Lower lobe of right lung (tissue), 2 donors: ENCODE results near the gene AMN1. TPM values are rescaled to one million over a fixed set of nuclear protein-coding genes. Genes with fewer than 3 reads are reported as not detected.
"Not testable (repeated sequence)": the region's sequence is repeated elsewhere in the genome, so short reads cannot be mapped to it uniquely, and the experiment has no call there.

Experiments used
- ATAC-seq, 2 donors: fragments of 200-7000 bp; cut with Tn5 transposase; one replicate each; pipeline ENCODE4 v1.9.1; 2020 to 2022; ENCODE audit warnings: mild to moderate bottlenecking in 2 of 2, moderate library complexity in 2 of 2
- DNase-seq: peaks from one replicate; pipeline ENCODE4 v3.0.0-alpha.2; 2020
- H3K27ac ChIP-seq: fragments of 200-600 bp; one replicate; pipeline ENCODE4 v1.8.0; 2022
- H3K27me3 ChIP-seq: fragments of 200-600 bp; one replicate; pipeline ENCODE4 v1.8.0; 2022; ENCODE audit warnings: low read depth
- H3K36me3 ChIP-seq: fragments of 200-600 bp; one replicate; pipeline ENCODE4 v1.8.0; 2022; ENCODE audit warnings: mild to moderate bottlenecking
- H3K4me1 ChIP-seq: fragments of 200-600 bp; one replicate; pipeline ENCODE4 v1.8.0; 2022
- H3K4me3 ChIP-seq: fragments of 200-600 bp; one replicate; pipeline ENCODE4 v1.8.0; 2022; ENCODE audit warnings: mild to moderate bottlenecking
- H3K9me3 ChIP-seq: fragments of 200-600 bp; one replicate; pipeline ENCODE4 v1.8.0; 2022
- intact Hi-C: fragments of 100-400 bp; cut with DNase I; formaldehyde crosslinking; loops from one replicate; pipeline ENCODE4 v1.11.0; 2022
- total RNA-seq: library from RNA; stranded (reverse); fragmentation: NEBNext Ultra II Directional; extraction: Animal tissue kit (Norgen Biotek cat#: 25700); gene quantifications from one replicate; pipeline ENCODE4 v1.2.1, GENCODE V29; 2021
- TF ChIP-seq, protein P1 (sequence below): fragments of 200-600 bp; IDR thresholded peaks from one replicate; pipeline ENCODE4 v1.8.0; 2022; ENCODE audit warnings: antibody characterized with exemption, mild to moderate bottlenecking
- donor health status: DM: no; HTN: yes; CAD: no; lungs with severe emphysema.

AMN1 gene
- total RNA-seq, 1 donor from 2014 or later: 7.7 TPM

DNA sequence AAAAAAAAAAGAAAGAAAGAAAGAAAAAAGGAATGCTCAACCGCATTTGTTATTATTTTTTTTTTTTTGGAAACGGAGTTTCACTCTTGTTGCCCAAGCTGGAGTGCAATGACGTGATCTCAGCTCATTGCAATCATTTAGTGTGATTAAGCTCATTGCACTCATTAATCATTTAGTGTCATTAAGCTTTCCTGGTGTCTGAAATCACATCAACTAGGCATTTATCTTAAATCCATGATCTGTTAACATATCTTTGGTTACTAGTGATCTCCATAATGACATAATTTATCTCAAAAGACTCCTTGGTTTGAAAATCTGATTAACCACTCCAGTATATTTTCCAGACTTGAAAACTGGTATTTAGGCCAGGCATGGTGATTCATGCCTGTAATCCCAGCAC lies 43.0 kb downstream of the AMN1 start:
- Histone ChIP-seq H3K27ac (no peak overlapping the region), H3K27me3 (no peaks in the 10 kb centered on the region), H3K9me3 (peaks cover 20% of the 10 kb centered on the region), H3K4me1 (no peaks in the 10 kb centered on the region), H3K36me3 (no peaks in the 10 kb centered on the region), H3K4me3 (no peak overlapping the region)
- no peak for ATAC-seq
- no peak for DNase-seq
- TF ChIP-seq, protein P1, sequence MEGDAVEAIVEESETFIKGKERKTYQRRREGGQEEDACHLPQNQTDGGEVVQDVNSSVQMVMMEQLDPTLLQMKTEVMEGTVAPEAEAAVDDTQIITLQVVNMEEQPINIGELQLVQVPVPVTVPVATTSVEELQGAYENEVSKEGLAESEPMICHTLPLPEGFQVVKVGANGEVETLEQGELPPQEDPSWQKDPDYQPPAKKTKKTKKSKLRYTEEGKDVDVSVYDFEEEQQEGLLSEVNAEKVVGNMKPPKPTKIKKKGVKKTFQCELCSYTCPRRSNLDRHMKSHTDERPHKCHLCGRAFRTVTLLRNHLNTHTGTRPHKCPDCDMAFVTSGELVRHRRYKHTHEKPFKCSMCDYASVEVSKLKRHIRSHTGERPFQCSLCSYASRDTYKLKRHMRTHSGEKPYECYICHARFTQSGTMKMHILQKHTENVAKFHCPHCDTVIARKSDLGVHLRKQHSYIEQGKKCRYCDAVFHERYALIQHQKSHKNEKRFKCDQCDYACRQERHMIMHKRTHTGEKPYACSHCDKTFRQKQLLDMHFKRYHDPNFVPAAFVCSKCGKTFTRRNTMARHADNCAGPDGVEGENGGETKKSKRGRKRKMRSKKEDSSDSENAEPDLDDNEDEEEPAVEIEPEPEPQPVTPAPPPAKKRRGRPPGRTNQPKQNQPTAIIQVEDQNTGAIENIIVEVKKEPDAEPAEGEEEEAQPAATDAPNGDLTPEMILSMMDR: no peak
- intact Hi-C loops: no loop called here

DNA sequence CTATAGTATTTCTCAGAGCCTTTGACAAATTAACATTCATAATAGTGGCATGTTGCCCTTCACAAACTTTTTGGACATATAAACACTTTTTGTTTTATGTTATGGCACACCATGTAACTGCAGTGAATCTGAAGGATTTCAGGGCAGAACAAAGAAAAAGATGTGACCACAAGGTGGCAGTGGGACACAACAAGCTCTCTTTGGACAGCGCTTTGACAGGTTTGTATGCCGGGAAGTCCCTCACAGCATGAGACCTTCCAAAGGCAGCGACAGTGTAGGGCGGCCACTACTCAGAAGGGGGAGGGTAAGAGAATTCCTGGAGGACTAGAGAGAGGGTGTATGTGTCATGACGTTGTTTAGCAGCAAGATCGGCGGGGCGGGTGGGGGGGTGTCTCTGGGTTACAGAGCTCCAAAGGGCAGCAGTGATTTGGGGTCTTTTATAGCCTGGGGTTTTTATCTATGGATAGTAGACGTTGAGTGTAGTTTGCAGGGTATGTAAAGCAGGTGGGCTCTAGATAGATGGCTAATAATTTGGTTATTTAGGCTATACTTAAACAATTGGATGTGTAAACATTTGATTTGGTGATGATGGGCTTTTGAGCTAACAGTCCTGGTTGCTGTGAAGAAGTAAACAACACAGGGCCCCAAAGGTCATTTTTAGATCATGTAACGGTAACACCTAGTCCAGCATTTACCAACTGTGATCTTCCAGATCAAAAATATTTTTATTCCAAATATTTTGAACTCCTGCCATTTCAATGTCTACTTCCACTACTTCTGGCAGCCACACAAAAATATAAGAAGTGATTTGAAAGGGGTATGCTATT lies 46.5 kb downstream of the AMN1 start:
- TF ChIP-seq, protein P1: peak; percentile 70
- no peaks in the 10 kb centered on the region for H3K36me3 ChIP-seq
- intact Hi-C loops: no loop called here
- peak; percentile 84 to 88 for ATAC-seq
- peak; percentile 48 for DNase-seq
- no peaks in the 10 kb centered on the region for H3K27me3 ChIP-seq
- no peak overlapping the region for H3K27ac ChIP-seq
- no peaks in the 10 kb centered on the region for H3K4me1 ChIP-seq
- no peak overlapping the region for H3K4me3 ChIP-seq
- H3K9me3 ChIP-seq: peaks cover 20% of the 10 kb centered on the region

DNA sequence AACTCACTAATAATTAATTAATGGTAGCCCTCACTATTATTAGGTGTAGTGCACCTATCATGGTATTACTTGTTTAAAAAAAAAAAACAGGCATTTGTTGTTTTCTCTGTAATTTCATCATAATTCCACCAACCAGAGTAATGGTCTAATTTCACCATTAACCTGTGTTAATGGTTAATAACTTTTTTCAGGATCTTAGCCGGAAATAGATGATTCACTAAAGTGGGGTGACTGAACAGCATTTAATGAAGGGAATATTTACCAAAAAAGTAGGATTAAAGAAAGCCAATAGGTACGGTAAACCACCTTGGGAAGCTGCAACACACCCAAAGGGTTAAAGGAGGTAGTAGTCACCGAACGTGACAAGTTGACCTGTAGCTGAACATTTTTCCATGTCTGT lies 56.3 kb downstream of the AMN1 start:
- no peaks in the 10 kb centered on the region for H3K27me3 ChIP-seq
- H3K4me3 ChIP-seq: no peak overlapping the region
- no peaks in the 10 kb centered on the region for H3K4me1 ChIP-seq
- TF ChIP-seq, protein P1: no peak
- no peak overlapping the region for H3K27ac ChIP-seq
- H3K36me3 ChIP-seq: peaks cover 6% of the 10 kb centered on the region
- DNase-seq: no peak
- ATAC-seq: no peak
- H3K9me3 ChIP-seq: peaks cover 12% of the 10 kb centered on the region
- intact Hi-C loops: no loop called here

DNA sequence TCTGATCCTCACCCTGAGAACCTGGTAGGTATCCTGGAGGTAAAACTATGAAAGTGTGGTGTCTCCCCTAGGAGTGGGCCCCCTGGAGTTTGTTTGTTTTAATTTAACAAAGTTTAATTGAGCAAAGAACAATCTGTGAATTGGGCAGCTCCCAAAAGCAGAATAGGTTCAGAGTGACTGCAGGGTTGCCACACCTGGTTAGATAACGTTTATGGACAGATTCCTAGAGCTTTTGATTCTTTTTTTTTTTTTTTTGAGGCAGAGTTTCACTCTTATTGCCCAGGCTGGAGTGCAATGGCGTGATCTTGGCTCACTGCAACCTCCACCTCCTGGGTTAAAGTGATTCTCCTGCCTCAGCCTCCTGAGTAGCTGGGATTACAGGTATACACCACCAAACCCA lies 59.2 kb downstream of the AMN1 start:
- H3K36me3 ChIP-seq, H3K27me3 ChIP-seq, DNase-seq, H3K27ac ChIP-seq, H3K4me3 ChIP-seq, intact Hi-C loops, H3K4me1 ChIP-seq, ATAC-seq: not testable (repeated sequence)
- peaks cover 12% of the 10 kb centered on the region for H3K9me3 ChIP-seq

DNA sequence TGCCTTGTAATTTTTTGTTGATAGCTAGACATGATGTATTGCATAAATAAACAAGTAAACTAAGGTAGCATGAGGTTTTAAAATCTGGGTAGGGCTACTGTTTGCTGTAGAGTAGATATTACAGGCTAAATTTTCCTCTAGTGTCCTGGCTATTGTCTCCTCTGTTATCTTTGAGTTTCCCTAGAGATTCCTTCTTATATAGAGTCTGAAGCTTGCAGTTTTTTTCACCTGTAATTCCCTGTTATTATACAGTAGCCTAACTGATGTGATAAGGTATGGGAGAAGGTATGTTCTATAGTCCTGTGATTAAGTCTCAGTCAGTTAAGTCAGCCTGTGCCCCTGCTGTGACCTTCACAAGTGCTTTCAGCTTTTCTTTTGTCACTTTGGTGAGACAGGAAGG lies 59.8 kb downstream of the AMN1 start:
- TF ChIP-seq, protein P1: no peak
- Histone ChIP-seq H3K36me3 (peaks cover 6% of the 10 kb centered on the region), H3K27me3 (no peaks in the 10 kb centered on the region), H3K9me3 (peaks cover 12% of the 10 kb centered on the region), H3K4me1 (no peaks in the 10 kb centered on the region), H3K4me3 (no peak overlapping the region), H3K27ac (no peak overlapping the region)
- ATAC-seq (no peak), DNase-seq (no peak)
- intact Hi-C loops: no loop called here

DNA sequence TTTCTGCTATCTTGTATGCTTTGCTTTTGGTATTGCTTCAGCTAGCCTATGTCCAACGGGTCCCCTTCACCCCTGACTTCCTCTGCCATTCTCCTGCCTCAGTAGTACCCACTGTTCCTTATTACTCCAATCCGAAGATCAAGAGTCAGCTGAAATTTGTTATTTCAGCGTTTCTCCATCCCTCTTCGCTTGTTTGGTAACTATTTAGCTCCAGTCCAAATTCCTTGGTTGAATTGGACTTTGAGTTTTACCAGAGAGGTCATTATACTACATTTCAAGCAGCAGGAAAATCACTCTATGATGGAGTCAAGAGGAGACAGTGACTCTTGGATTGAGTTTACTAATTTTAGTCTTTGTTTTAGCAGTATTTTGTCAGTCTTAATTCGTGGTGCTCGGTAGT lies 64.8 kb downstream of the AMN1 start:
- no peak overlapping the region for H3K4me3 ChIP-seq
- no peak overlapping the region for H3K27ac ChIP-seq
- H3K36me3 ChIP-seq: no peaks in the 10 kb centered on the region
- H3K4me1 ChIP-seq: peaks cover 6% of the 10 kb centered on the region
- no peaks in the 10 kb centered on the region for H3K27me3 ChIP-seq
- intact Hi-C loops: no loop called here
- H3K9me3 ChIP-seq: peaks cover 6% of the 10 kb centered on the region
- no peak for DNase-seq
- TF ChIP-seq, protein P1: no peak
- no peak for ATAC-seq
